HG02970 (cell line): ENCODE measurements around the gene PROCA1.
"Not testable (repeated sequence)": the region's sequence is repeated elsewhere in the genome, so short reads cannot be mapped to it uniquely, and the experiment has no call there.

Source experiments
- ATAC-seq: cut with Tn5 transposase; IDR thresholded peaks from one replicate; pipeline ENCODE4 v1.9.1; 2021; ENCODE audit warnings: mild to moderate bottlenecking, moderate library complexity, moderate number of reproducible peaks; ENCODE audit not compliant: unreplicated experiment, low FRiP score

The PROCA1 gene

GRCh38 chr17:28726627-28727491 is 15.2 kb upstream of the PROCA1 start:
- ATAC-seq = peak; percentile 41

- ATAC-seq = peak; percentile 1
Measured at GRCh38 chr17:28726226-28726626, 14.5 kb upstream of the PROCA1 start, which contains the start of gene TLCD1. TSS of gene TLCD1 (minus strand) at chr17:28726233. CDS start at chr17:28726097, 136 bp downstream.

GRCh38 chr17:28725660-28726225 is 14.1 kb upstream of the PROCA1 start:
- ATAC-seq = no peak

- ATAC-seq = no peak
Measured at GRCh38 chr17:28725166-28725659, 13.5 kb upstream of the PROCA1 start.

GRCh38 chr17:28724500-28725165 is 12.9 kb upstream of the PROCA1 start:
- no peak for ATAC-seq

- not testable (repeated sequence) for ATAC-seq
Measured at GRCh38 chr17:28723836-28724499, 12.3 kb upstream of the PROCA1 start.

- ATAC-seq = no peak
Measured at GRCh38 chr17:28723159-28723835, 11.6 kb upstream of the PROCA1 start.

- no peak for ATAC-seq
Measured at GRCh38 chr17:28722417-28723158, 10.9 kb upstream of the PROCA1 start.

GRCh38 chr17:28720997-28721329 is 9.3 kb upstream of the PROCA1 start:
- ATAC-seq = not testable (repeated sequence)

- no peak for ATAC-seq
Measured at GRCh38 chr17:28720247-28720996, 8.7 kb upstream of the PROCA1 start.

- ATAC-seq = no peak
Measured at GRCh38 chr17:28719021-28719433, 7.3 kb upstream of the PROCA1 start.

- ATAC-seq = no peak
Measured at GRCh38 chr17:28718333-28719020, 6.8 kb upstream of the PROCA1 start.

GRCh38 chr17:28717578-28718332 is 6.1 kb upstream of the PROCA1 start, which contains the start of gene RAB34:
TSS of gene RAB34 (minus strand) at chr17:28717868. CDS start at chr17:28717266, 602 bp downstream.
- ATAC-seq = no peak

GRCh38 chr17:28716740-28717577 is 5.3 kb upstream of the PROCA1 start:
- ATAC-seq = no peak

GRCh38 chr17:28715217-28715616 is 3.5 kb upstream of the PROCA1 start:
- ATAC-seq = no peak

GRCh38 chr17:28714281-28714680 is 2.6 kb upstream of the PROCA1 start:
- ATAC-seq = no peak
